ENCODE results near the gene ADGRG4. TPM values are rescaled to one million over a fixed set of nuclear protein-coding genes. Genes with fewer than 3 reads are reported as not detected.

ADGRG4 gene
- total RNA-seq, 1 experiment from 2014 or later = not detected

DNA sequence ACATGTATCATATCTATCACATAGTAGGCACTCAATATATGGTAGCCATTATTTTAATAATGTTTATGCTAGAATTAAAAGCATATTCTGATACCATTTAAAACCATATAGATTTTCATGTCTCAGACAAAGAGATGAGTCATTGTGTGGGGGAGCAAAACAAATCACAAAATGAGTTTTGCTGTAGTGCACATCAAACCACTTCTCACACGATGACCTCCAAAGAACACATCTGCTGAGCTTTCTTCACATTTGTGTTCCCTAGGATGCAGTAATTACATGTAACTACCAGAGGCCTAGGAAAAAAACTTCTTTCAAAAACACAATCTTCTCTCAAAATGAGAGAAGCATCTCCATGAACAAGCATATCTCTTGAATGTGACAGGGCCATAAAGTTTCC, 130.9 kb downstream of the ADGRG4 start:
- Histone ChIP-seq H3K9me3 (ENCODE audit: control insufficient read depth, insufficient read depth, low read depth, low read length) (no peaks in the 10 kb centered on the region), H3K27me3 (ENCODE audit: control insufficient read depth, insufficient read depth, low read length) (no peaks in the 10 kb centered on the region), H3K36me3 (ENCODE audit: control insufficient read depth, insufficient read depth, low read length) (no peaks in the 10 kb centered on the region), H3K4me1 (ENCODE audit: control insufficient read depth, insufficient read depth, low read length) (no peaks in the 10 kb centered on the region), H3K4me3 (ENCODE audit: low read depth in 2 of 2, low read length in 2 of 2) (no peak overlapping the region), H3K27ac (ENCODE audit: low read length) (no peak overlapping the region)
- no peak for ATAC-seq
- intact Hi-C loops (cut with micrococcal nuclease; ENCODE audit: unreplicated experiment) = no loop called here
- in situ Hi-C loops (cut with HindIII; ENCODE audit: low pct_unique_long_range_greater_than_20kb, low sequenced_read_pairs) = no loop called here
- DNase-seq (ENCODE audit: low read depth, low spot score) = no peak
- POLR2A ChIA-PET = no interaction called here
- TF ChIP-seq POLR2AphosphoS5 (IDR thresholded peaks at IDR 0.05; ENCODE audit: low read depth, low read length) (no peak), TCF7L2 (IDR thresholded peaks at IDR 0.05; ENCODE audit: low read depth, low read length) (no peak), SIN3A (IDR thresholded peaks at IDR 0.05; ENCODE audit: borderline replicate concordance, insufficient read depth, low read depth, low read length) (no peak)
- TF ChIP-seq, protein P1, sequence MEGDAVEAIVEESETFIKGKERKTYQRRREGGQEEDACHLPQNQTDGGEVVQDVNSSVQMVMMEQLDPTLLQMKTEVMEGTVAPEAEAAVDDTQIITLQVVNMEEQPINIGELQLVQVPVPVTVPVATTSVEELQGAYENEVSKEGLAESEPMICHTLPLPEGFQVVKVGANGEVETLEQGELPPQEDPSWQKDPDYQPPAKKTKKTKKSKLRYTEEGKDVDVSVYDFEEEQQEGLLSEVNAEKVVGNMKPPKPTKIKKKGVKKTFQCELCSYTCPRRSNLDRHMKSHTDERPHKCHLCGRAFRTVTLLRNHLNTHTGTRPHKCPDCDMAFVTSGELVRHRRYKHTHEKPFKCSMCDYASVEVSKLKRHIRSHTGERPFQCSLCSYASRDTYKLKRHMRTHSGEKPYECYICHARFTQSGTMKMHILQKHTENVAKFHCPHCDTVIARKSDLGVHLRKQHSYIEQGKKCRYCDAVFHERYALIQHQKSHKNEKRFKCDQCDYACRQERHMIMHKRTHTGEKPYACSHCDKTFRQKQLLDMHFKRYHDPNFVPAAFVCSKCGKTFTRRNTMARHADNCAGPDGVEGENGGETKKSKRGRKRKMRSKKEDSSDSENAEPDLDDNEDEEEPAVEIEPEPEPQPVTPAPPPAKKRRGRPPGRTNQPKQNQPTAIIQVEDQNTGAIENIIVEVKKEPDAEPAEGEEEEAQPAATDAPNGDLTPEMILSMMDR (IDR thresholded peaks at IDR 0.05) = no peak
- TF ChIP-seq, protein P2, sequence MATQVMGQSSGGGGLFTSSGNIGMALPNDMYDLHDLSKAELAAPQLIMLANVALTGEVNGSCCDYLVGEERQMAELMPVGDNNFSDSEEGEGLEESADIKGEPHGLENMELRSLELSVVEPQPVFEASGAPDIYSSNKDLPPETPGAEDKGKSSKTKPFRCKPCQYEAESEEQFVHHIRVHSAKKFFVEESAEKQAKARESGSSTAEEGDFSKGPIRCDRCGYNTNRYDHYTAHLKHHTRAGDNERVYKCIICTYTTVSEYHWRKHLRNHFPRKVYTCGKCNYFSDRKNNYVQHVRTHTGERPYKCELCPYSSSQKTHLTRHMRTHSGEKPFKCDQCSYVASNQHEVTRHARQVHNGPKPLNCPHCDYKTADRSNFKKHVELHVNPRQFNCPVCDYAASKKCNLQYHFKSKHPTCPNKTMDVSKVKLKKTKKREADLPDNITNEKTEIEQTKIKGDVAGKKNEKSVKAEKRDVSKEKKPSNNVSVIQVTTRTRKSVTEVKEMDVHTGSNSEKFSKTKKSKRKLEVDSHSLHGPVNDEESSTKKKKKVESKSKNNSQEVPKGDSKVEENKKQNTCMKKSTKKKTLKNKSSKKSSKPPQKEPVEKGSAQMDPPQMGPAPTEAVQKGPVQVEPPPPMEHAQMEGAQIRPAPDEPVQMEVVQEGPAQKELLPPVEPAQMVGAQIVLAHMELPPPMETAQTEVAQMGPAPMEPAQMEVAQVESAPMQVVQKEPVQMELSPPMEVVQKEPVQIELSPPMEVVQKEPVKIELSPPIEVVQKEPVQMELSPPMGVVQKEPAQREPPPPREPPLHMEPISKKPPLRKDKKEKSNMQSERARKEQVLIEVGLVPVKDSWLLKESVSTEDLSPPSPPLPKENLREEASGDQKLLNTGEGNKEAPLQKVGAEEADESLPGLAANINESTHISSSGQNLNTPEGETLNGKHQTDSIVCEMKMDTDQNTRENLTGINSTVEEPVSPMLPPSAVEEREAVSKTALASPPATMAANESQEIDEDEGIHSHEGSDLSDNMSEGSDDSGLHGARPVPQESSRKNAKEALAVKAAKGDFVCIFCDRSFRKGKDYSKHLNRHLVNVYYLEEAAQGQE (IDR thresholded peaks at IDR 0.05; ENCODE audit: insufficient read depth in 1 of 2, low read depth in 2 of 2, low read length in 1 of 2) = no peak
- BruUV-seq (replicated peaks) = no TSS peak
- CTCF ChIA-PET = no interaction called here

DNA sequence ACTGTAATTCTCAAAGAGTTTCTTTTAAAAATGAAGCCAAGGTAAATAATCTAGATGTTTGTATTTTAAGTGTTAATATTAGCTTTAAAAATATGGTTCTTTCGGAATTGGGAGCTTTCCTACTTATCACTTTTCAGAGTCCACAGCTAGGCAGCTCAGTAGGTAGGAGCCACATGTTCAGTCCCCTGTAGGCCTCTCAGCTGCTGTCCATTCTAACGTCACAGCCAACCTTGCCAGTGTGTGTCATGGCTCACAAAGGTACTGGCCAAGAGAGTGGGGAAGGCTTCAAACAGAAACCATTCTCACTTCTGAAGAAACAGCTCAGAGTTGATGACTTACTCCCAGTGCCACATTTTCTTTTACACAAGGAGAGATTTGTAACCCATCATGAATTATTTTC, 137.0 kb downstream of the ADGRG4 start:
- POLR2A ChIA-PET = no interaction called here
- CTCF ChIA-PET = interaction anchor here (0.6 kb wide), 1 partner anchor 186 kb away, joined by 7 read pairs; no protein-coding TSS in a partner anchor
- in situ Hi-C loops (cut with HindIII; ENCODE audit: low pct_unique_long_range_greater_than_20kb, low sequenced_read_pairs) = no loop called here
- no TSS peak for BruUV-seq (replicated peaks)
- H3K4me1 ChIP-seq (ENCODE audit: control insufficient read depth, insufficient read depth, low read length) = no peaks in the 10 kb centered on the region
- ATAC-seq (no peak), DNase-seq (ENCODE audit: low read depth, low spot score) (no peak)
- no peaks in the 10 kb centered on the region for H3K9me3 ChIP-seq (ENCODE audit: control insufficient read depth, insufficient read depth, low read depth, low read length)
- H3K4me3 ChIP-seq (ENCODE audit: low read depth in 2 of 2, low read length in 2 of 2) = no peak overlapping the region
- TF ChIP-seq, protein P2 (IDR thresholded peaks at IDR 0.05; ENCODE audit: insufficient read depth in 1 of 2, low read depth in 2 of 2, low read length in 1 of 2) = no peak
- TF ChIP-seq SIN3A (IDR thresholded peaks at IDR 0.05; ENCODE audit: borderline replicate concordance, insufficient read depth, low read depth, low read length) = no peak
- no peak for TF ChIP-seq POLR2AphosphoS5 (IDR thresholded peaks at IDR 0.05; ENCODE audit: low read depth, low read length)
- TF ChIP-seq, protein P1 (IDR thresholded peaks at IDR 0.05) = no peak
- no peak for TF ChIP-seq TCF7L2 (IDR thresholded peaks at IDR 0.05; ENCODE audit: low read depth, low read length)
- peaks cover 6% of the 10 kb centered on the region for H3K27me3 ChIP-seq (ENCODE audit: control insufficient read depth, insufficient read depth, low read length)
- intact Hi-C loops (cut with micrococcal nuclease; ENCODE audit: unreplicated experiment) = no loop called here
- H3K27ac ChIP-seq (ENCODE audit: low read length) = no peak overlapping the region
- no peaks in the 10 kb centered on the region for H3K36me3 ChIP-seq (ENCODE audit: control insufficient read depth, insufficient read depth, low read length)
